ENCODE results near the gene HOXA2. TPM values are rescaled to one million over a fixed set of nuclear protein-coding genes. Genes with fewer than 3 reads are reported as not detected.

HOXA2 gene
- total RNA-seq, 1 donor from 2014 or later: not detected

DNA sequence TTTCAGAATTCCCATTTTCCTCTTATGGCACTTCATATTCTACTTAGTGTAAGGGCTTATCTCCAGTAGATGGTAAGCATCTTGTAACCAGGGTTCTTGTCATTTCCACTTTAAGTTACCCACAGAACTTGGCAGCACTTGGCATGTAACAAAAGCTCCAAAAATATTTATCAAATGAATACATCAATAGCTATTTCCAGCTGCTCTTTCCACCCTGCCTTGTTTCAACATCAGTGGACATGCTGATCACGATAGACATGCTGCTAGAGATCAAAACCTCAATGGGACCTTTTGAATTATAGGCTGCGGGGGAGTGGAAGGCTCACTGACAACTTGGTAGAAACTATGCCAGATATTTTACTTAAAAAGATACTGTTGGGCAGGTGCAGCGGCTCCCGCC, 39.5 kb downstream of the HOXA2 start:
- Mint-ChIP-seq H3K36me3 (ENCODE audit: unreplicated experiment) (no peaks in the 10 kb centered on the region), H3K4me1 (ENCODE audit: low read depth, unreplicated experiment) (no peaks in the 10 kb centered on the region), H3K9me3 (ENCODE audit: unreplicated experiment) (no peaks in the 10 kb centered on the region), H3K27me3 (ENCODE audit: unreplicated experiment) (peaks cover 2% of the 10 kb centered on the region), H3K27ac (ENCODE audit: unreplicated experiment) (no peak overlapping the region), H3K4me3 (ENCODE audit: unreplicated experiment) (no peak overlapping the region)
- no peak for DNase-seq
- TF ChIP-seq, protein P1, sequence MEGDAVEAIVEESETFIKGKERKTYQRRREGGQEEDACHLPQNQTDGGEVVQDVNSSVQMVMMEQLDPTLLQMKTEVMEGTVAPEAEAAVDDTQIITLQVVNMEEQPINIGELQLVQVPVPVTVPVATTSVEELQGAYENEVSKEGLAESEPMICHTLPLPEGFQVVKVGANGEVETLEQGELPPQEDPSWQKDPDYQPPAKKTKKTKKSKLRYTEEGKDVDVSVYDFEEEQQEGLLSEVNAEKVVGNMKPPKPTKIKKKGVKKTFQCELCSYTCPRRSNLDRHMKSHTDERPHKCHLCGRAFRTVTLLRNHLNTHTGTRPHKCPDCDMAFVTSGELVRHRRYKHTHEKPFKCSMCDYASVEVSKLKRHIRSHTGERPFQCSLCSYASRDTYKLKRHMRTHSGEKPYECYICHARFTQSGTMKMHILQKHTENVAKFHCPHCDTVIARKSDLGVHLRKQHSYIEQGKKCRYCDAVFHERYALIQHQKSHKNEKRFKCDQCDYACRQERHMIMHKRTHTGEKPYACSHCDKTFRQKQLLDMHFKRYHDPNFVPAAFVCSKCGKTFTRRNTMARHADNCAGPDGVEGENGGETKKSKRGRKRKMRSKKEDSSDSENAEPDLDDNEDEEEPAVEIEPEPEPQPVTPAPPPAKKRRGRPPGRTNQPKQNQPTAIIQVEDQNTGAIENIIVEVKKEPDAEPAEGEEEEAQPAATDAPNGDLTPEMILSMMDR (IDR thresholded peaks at IDR 0.05; ENCODE audit: partially characterized antibody, unreplicated experiment): no peak

DNA sequence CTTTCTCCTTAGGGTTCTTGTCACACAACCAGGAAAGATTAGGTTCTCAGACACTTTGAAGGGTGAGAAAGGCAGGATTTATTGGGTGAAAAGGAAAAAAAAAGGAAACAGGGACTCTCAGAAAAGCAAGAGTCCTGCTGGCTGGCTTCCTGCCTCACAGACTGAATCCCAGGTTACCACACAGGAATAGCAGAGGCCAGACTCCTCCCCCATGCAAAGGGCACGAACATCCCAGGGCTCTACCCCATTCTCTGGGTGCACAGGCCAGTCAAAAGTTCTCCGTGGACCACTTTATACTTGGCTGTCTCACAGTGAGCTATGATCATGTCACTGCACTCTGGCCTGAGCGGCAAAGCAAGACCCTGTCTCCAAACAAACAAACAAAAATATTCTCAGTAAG, 49.3 kb downstream of the HOXA2 start:
- TF ChIP-seq, protein P1 (IDR thresholded peaks at IDR 0.05; ENCODE audit: partially characterized antibody, unreplicated experiment): no peak
- Mint-ChIP-seq H3K36me3 (ENCODE audit: unreplicated experiment) (no peaks in the 10 kb centered on the region), H3K9me3 (ENCODE audit: unreplicated experiment) (no peaks in the 10 kb centered on the region), H3K4me1 (ENCODE audit: low read depth, unreplicated experiment) (no peaks in the 10 kb centered on the region), H3K27ac (ENCODE audit: unreplicated experiment) (no peak overlapping the region), H3K4me3 (ENCODE audit: unreplicated experiment) (no peak overlapping the region), H3K27me3 (ENCODE audit: unreplicated experiment) (peaks cover 2% of the 10 kb centered on the region)
- no peak for DNase-seq

DNA sequence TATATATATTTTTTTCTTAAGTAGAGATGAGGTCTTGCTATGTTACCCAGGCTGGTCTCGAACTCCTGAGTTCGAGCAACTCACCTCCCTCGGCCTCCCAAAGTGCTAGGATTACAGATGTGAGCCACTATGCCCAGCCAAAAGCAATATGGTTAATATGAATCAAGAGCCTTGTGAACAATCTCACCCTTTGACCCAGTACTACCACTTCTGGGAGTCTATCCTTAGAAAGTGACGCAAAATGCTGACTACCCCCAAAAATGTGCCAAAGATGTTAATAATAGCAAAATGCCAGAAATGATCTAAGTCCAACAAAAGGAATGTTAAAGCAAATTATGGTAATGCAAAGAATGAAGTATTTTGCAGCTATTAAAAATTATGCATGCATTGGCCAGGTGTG, 51.0 kb downstream of the HOXA2 start:
- DNase-seq: no peak
- no peaks in the 10 kb centered on the region for H3K9me3 Mint-ChIP-seq (ENCODE audit: unreplicated experiment)
- no peaks in the 10 kb centered on the region for H3K4me1 Mint-ChIP-seq (ENCODE audit: low read depth, unreplicated experiment)
- TF ChIP-seq, protein P1 (IDR thresholded peaks at IDR 0.05; ENCODE audit: partially characterized antibody, unreplicated experiment): no peak
- H3K27ac Mint-ChIP-seq (ENCODE audit: unreplicated experiment): no peak overlapping the region
- no peak overlapping the region for H3K4me3 Mint-ChIP-seq (ENCODE audit: unreplicated experiment)
- H3K27me3 Mint-ChIP-seq (ENCODE audit: unreplicated experiment): peaks cover 2% of the 10 kb centered on the region
- H3K36me3 Mint-ChIP-seq (ENCODE audit: unreplicated experiment): no peaks in the 10 kb centered on the region

Other genes starting within 250 kb of the HOXA2 start
- 12.1 TPM for gene SKAP2, start 238.1 kb downstream of the HOXA2 start, total RNA-seq (ENCODE audit: unreplicated experiment)
- gene HOXA1, start 6.7 kb downstream of the HOXA2 start, total RNA-seq (ENCODE audit: unreplicated experiment): not detected
- not detected for gene HOXA4, start 28.1 kb upstream of the HOXA2 start, total RNA-seq (ENCODE audit: unreplicated experiment)
- gene HOXA5, start 41.0 kb upstream of the HOXA2 start, total RNA-seq (ENCODE audit: unreplicated experiment): not detected
- gene HOXA6, start 45.1 kb upstream of the HOXA2 start, total RNA-seq (ENCODE audit: unreplicated experiment): not detected
- not detected for gene HOXA3, start 49.9 kb upstream of the HOXA2 start, total RNA-seq (ENCODE audit: unreplicated experiment)
- not detected for gene HOXA7, start 54.0 kb upstream of the HOXA2 start, total RNA-seq (ENCODE audit: unreplicated experiment)
- not detected for gene HOXA9, start 62.9 kb upstream of the HOXA2 start, total RNA-seq (ENCODE audit: unreplicated experiment)
- not detected for gene HOXA10, start 71.6 kb upstream of the HOXA2 start, total RNA-seq (ENCODE audit: unreplicated experiment)
- not detected for gene HOXA11, start 82.5 kb upstream of the HOXA2 start, total RNA-seq (ENCODE audit: unreplicated experiment)
- gene HOXA13, start 97.4 kb upstream of the HOXA2 start, total RNA-seq (ENCODE audit: unreplicated experiment): not detected
- gene EVX1, start 140.1 kb upstream of the HOXA2 start, total RNA-seq (ENCODE audit: unreplicated experiment): 7.1 TPM

All from glutamatergic neuron (in vitro differentiated cells).